Right lobe of liver (tissue), 4 donors: ENCODE measurements around the gene BACH2.

Experiments
- POLR2A ChIP-seq: fragments of 450-650 bp; IDR thresholded peaks from one replicate; pipeline ENCODE4 v1.6.1; 2017; ENCODE audit warnings: antibody characterized with exemption, mild to moderate bottlenecking
- TF ChIP-seq, protein P1 (sequence below), 4 donors: fragments of 200-600 bp in 3 of 4; fragments of 450-650 bp in 1 of 4; IDR thresholded peaks; one replicate each; pipeline versions ENCODE4 v1.5.1 to v1.8.0; 2016 to 2022; ENCODE audit warnings: antibody characterized with exemption in 4 of 4, mild to moderate bottlenecking in 2 of 4
- donor health status: DM: no; HTN: no; CAD: no.
- donor health status: DM: no; HTN: no; CAD: no.
- donor health status: DM: no; HTN: yes; CAD: no.

DNA sequence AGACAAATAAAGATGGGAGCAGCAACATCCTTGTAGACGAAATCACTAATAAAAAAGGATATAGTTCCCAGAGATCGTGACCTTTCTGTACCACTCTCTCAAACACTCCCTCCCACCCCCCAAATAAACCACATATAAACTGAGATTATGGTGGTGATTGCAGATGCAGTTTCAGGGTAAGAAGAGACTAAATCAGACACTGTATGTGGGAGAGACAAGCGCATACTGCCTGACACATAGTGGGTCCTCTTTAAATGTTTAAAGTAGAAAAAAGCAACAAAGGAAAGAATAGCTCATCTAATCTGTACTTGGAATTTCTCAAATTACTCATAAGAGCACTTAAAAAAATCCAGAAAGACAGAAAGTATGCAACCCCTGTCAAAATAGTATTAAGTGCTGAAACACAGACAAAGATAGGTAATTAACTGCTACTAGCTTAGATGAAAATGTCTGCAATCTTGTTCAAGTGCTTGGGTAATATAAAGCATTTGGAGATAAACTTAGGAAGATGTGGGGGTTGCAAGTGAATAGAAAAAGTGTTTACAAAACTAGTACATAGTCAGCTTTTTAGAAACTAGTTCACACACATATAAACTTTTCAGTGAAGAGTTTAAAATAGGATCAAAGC lies 151.6 kb downstream of the BACH2 start:
- TF ChIP-seq, protein P1, sequence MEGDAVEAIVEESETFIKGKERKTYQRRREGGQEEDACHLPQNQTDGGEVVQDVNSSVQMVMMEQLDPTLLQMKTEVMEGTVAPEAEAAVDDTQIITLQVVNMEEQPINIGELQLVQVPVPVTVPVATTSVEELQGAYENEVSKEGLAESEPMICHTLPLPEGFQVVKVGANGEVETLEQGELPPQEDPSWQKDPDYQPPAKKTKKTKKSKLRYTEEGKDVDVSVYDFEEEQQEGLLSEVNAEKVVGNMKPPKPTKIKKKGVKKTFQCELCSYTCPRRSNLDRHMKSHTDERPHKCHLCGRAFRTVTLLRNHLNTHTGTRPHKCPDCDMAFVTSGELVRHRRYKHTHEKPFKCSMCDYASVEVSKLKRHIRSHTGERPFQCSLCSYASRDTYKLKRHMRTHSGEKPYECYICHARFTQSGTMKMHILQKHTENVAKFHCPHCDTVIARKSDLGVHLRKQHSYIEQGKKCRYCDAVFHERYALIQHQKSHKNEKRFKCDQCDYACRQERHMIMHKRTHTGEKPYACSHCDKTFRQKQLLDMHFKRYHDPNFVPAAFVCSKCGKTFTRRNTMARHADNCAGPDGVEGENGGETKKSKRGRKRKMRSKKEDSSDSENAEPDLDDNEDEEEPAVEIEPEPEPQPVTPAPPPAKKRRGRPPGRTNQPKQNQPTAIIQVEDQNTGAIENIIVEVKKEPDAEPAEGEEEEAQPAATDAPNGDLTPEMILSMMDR (IDR thresholded peaks at IDR 0.05), result no peak
- no peak for TF ChIP-seq POLR2A
